Prostate gland (tissue), 2 donors: ENCODE measurements around the gene AFAP1. TPM values are rescaled to one million over a fixed set of nuclear protein-coding genes. Genes with fewer than 3 reads are reported as not detected.

Experiments used
- DNase-seq: peaks from one replicate; pipeline ENCODE4 v3.0.0-alpha.2; 2019; ENCODE audit warnings: low spot score
- H3K27ac ChIP-seq, 2 donors: fragments of 200-600 bp; sonication (generic); 2 replicates each; pipeline ENCODE4 v1.5.1; 2017 to 2019
- H3K27me3 ChIP-seq: fragments of 200-600 bp; sonication (generic); replicated peaks from 2 replicates; pipeline ENCODE4 v1.5.1; 2019; ENCODE audit not compliant: insufficient read depth
- H3K36me3 ChIP-seq, 2 donors: fragments of 200-600 bp; sonication (generic); 1 replicate in 1 of 2; 2 replicates in 1 of 2; pipeline versions ENCODE4 v1.5.1 to v1.8.1; 2017 to 2019
- H3K4me1 ChIP-seq: fragments of 200-600 bp; sonication (generic); replicated peaks from 2 replicates; pipeline ENCODE4 v1.5.1; 2019
- H3K4me3 ChIP-seq, 2 donors: fragments of 200-600 bp; sonication (generic); 2 replicates each; pipeline ENCODE4 v1.5.1; 2017 to 2019
- H3K9me3 ChIP-seq: fragments of 200-600 bp; sonication (generic); 2 replicates; pipeline ENCODE4 v1.5.1; 2017
- POLR2A ChIP-seq: fragments of 450-650 bp; IDR thresholded peaks from one replicate; pipeline ENCODE4 v1.6.1; 2016; ENCODE audit warnings: antibody characterized with exemption, mild to moderate bottlenecking
- POLR2AphosphoS5 ChIP-seq: sonication (generic); formaldehyde crosslinking; IDR thresholded peaks from one replicate; pipeline ENCODE4 v1.6.1; 2017; ENCODE audit warnings: antibody characterized with exemption
- WGBS: methylation state at CpG from one replicate; pipeline ENCODE4 v1.1.5; 2018; 5-methylcytosine and 5-hydroxymethylcytosine counted together
- intact Hi-C: fragments of 100-400 bp; cut with DNase I; formaldehyde crosslinking; loops from one replicate; pipeline ENCODE4 v1.14.2; 2022
- total RNA-seq, 2 donors: library from RNA; depleted of rRNA; stranded (reverse); fragments of >200 nt; gene quantifications; one replicate each; pipeline ENCODE4 v1.1.0, GENCODE V29; 2016
- TF ChIP-seq, protein P1 (sequence below), 4 experiments: fragments of 200-600 bp in 2 of 4; fragments of 450-650 bp in 2 of 4; sonication (generic) in 2 of 4; IDR thresholded peaks; 1 replicate in 3 of 4; 2 replicates in 1 of 4; pipeline ENCODE4 v1.5.1; 2016 to 2019; ENCODE audit warnings: antibody characterized with exemption in 4 of 4, mild to moderate bottlenecking in 2 of 4, moderate library complexity in 2 of 4

AFAP1 gene
- total RNA-seq, 2 donors from 2014 or later = 17.5 to 19.8 TPM

GRCh38 chr4:7933651-7934510 is 5.8 kb downstream of the AFAP1 start:
- intact Hi-C loops = loop anchor here (2.0 kb wide), 1 partner anchor 131 kb away; no protein-coding TSS in a partner anchor
- TF ChIP-seq POLR2A = no peak
- TF ChIP-seq POLR2AphosphoS5 = no peak
- TF ChIP-seq, protein P1, sequence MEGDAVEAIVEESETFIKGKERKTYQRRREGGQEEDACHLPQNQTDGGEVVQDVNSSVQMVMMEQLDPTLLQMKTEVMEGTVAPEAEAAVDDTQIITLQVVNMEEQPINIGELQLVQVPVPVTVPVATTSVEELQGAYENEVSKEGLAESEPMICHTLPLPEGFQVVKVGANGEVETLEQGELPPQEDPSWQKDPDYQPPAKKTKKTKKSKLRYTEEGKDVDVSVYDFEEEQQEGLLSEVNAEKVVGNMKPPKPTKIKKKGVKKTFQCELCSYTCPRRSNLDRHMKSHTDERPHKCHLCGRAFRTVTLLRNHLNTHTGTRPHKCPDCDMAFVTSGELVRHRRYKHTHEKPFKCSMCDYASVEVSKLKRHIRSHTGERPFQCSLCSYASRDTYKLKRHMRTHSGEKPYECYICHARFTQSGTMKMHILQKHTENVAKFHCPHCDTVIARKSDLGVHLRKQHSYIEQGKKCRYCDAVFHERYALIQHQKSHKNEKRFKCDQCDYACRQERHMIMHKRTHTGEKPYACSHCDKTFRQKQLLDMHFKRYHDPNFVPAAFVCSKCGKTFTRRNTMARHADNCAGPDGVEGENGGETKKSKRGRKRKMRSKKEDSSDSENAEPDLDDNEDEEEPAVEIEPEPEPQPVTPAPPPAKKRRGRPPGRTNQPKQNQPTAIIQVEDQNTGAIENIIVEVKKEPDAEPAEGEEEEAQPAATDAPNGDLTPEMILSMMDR (IDR thresholded peaks at IDR 0.05) = no peak
- no peaks in the 10 kb centered on the region for H3K27me3 ChIP-seq
- no peaks in the 10 kb centered on the region for H3K9me3 ChIP-seq
- no peaks in the 10 kb centered on the region for H3K36me3 ChIP-seq
- no peak overlapping the region for H3K4me3 ChIP-seq
- H3K27ac ChIP-seq = no peak overlapping the region
- no peak for DNase-seq
- peaks cover 2% of the 10 kb centered on the region for H3K4me1 ChIP-seq
- WGBS = 65% methylated on average over 14 of the region's 14 CpGs

GRCh38 chr4:7932287-7932686 is 7.4 kb downstream of the AFAP1 start:
- H3K36me3 ChIP-seq = no peaks in the 10 kb centered on the region
- H3K4me3 ChIP-seq = no peak overlapping the region
- intact Hi-C loops = no loop called here
- no peaks in the 10 kb centered on the region for H3K9me3 ChIP-seq
- TF ChIP-seq POLR2A (no peak), POLR2AphosphoS5 (no peak)
- TF ChIP-seq, protein P1 (IDR thresholded peaks at IDR 0.05) = no peak
- peaks cover 3% of the 10 kb centered on the region for H3K4me1 ChIP-seq
- WGBS = 90% methylated on average over 1 of the region's 1 CpG
- H3K27me3 ChIP-seq = no peaks in the 10 kb centered on the region
- H3K27ac ChIP-seq = no peak overlapping the region
- DNase-seq = no peak

- under 1% methylated on average over 7 of the region's 7 CpGs for WGBS
- Histone ChIP-seq H3K27ac (peak overlapping the region in 1 of 2 donors; percentile 54), H3K4me1 (peaks cover 3% of the 10 kb centered on the region), H3K4me3 (no peak overlapping the region), H3K9me3 (no peaks in the 10 kb centered on the region), H3K36me3 (no peaks in the 10 kb centered on the region), H3K27me3 (no peaks in the 10 kb centered on the region)
- peak; percentile 17 for TF ChIP-seq POLR2A
- TF ChIP-seq POLR2AphosphoS5 = peak; percentile 77
- TF ChIP-seq, protein P1 (IDR thresholded peaks at IDR 0.05) = peak in 2 of 4 experiments; percentile 28 to 52
- peak; percentile 85 for DNase-seq
- intact Hi-C loops = loop anchor here (5.0 kb wide), 1 partner anchor 167 kb away; no protein-coding TSS in a partner anchor
These were observed 10.3 kb downstream of the AFAP1 start for GRCh38 chr4:7929118-7929951.

- peaks cover 3% of the 10 kb centered on the region for H3K4me1 ChIP-seq
- no peak for DNase-seq
- H3K27me3 ChIP-seq = no peaks in the 10 kb centered on the region
- no peak for TF ChIP-seq POLR2A
- TF ChIP-seq, protein P1 (IDR thresholded peaks at IDR 0.05) = no peak
- TF ChIP-seq POLR2AphosphoS5 = no peak
- intact Hi-C loops = loop anchor here (5.0 kb wide), 1 partner anchor 166 kb away; no protein-coding TSS in a partner anchor
- peak overlapping the region in 1 of 2 donors; percentile 54 for H3K27ac ChIP-seq
- H3K36me3 ChIP-seq = no peaks in the 10 kb centered on the region
- no peak overlapping the region for H3K4me3 ChIP-seq
- WGBS = 75% methylated on average over 7 of the region's 7 CpGs
- no peaks in the 10 kb centered on the region for H3K9me3 ChIP-seq
These were observed 10.9 kb downstream of the AFAP1 start for GRCh38 chr4:7928711-7929110.
